Measurements from ENCODE around the gene TRIM9.

TRIM9 gene

DNA sequence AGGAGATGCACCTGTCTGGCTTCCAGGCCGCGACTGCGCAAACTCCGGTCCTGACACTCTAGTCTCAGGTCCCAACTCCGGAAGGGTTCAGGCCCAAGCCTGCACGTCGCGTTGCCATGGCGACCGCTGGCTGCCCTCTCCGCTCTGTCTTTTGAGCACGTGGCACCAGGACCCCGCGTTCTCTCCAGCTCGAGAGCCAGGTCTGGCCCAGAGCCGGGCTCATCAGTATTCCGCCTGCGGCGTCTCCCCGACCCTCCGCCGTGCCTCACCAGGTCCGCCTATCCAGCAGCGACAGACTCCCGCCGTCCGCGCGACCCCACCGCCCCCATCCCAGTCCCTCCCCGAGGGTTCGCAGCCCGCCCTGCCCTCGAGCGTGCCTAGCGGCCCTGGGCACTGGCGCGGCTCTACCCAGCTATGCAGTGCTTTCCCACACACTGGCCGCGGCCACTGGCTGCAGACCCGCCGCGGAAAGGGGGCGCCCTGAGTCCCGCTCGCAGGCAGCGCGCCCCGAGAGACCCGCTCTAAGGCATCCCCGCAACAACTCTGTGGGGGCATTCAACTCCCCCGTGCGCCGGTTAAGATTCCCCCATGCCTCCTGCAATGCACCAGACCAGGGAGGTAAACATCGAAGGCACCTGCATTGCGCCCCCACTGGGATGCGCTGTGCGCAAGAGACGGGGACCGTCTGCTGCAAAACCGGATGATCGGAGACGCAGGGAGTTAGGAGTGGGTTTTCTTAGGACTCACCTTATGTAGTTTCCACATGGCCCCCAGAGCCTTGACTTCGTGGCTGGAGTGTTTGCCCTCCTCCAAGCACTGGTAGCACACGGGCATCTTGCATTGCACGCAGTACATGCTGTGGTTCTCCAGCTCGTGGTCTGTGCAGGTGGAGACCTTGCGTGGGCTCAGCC is 1.3 kb downstream of the TRIM9 start:
- DNase-seq (ENCODE audit: low read depth), result no peak

DNA sequence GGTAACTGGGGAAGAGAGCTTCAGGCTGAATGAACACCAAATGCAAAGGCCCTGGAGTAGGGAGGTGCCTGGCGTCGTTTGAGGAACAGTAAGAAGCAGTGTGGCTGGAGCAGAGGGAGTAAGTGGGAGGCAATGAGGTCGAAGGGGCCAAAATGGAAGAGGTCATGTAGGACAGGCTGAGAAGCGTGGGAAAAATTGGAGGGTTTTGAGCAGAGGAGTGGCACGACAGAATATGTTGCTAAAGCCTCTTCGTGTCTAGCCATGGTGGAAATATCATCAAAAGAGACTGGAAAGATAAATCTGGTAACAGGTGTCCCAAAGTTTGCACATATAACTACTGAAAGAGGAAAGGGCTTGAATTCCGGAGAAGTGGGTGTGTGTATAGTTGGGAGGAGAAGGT is 1.9 kb downstream of the TRIM9 start:
- DNase-seq (ENCODE audit: low read depth), result no peak

GRCh38 chr14:51089278-51089677 is 5.6 kb downstream of the TRIM9 start:
- no peak for DNase-seq (ENCODE audit: low read depth)

GRCh38 chr14:51087031-51087441 is 7.9 kb downstream of the TRIM9 start:
- DNase-seq (ENCODE audit: low read depth), result no peak

- no peak for DNase-seq (ENCODE audit: low read depth)
Measured at GRCh38 chr14:51086044-51086443, 8.9 kb downstream of the TRIM9 start.

DNA sequence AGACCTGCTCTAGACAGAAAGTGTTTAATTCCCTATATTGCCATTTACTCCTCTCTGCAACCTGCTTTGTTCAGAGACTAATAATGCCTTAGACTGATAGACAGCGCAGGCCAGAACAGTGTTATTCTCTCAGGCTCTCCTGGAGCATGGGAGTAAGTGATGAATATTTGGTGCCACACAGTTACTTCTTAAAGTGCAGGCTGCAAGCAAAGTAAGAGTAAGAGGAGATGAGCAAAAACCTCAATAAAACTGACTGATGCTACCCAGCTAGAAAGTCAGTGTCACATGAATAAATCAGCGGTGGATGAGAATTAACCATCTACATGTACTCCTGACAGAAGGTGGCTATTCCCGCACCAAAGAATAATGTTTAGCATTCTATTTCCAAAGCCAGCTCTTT is 9.9 kb downstream of the TRIM9 start:
- DNase-seq (ENCODE audit: low read depth), result no peak

- no peak for DNase-seq (ENCODE audit: low read depth)
Measured at GRCh38 chr14:51084507-51084906, 10.4 kb downstream of the TRIM9 start.

GRCh38 chr14:51082349-51082748 is 12.6 kb downstream of the TRIM9 start:
- no peak for DNase-seq (ENCODE audit: low read depth)

GRCh38 chr14:51081712-51082111 is 13.2 kb downstream of the TRIM9 start:
- no peak for DNase-seq (ENCODE audit: low read depth)

DNA sequence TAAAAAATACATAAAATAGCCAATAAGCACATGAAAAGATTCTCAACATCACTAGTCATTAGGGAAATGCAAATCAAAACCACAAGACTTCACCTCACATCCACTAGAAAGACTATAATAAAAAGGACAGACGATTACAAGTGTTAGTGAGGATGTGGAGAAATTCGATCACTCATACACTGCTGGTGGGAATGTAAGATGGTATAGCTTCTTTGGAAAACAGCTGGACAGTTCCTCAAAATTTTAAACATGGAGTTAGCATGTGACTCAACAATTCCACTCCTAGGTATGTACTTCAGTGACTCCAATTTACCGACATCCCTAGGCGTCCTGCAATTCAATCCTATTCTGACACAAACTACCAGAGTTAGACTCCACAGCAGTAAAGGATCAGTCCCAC is 13.7 kb downstream of the TRIM9 start:
- DNase-seq (ENCODE audit: low read depth), result no peak

- no peak for DNase-seq (ENCODE audit: low read depth)
Measured at GRCh38 chr14:51080645-51081044, 14.3 kb downstream of the TRIM9 start.

- no peak for DNase-seq (ENCODE audit: low read depth)
Measured at GRCh38 chr14:51079489-51079888, 15.4 kb downstream of the TRIM9 start.

DNA sequence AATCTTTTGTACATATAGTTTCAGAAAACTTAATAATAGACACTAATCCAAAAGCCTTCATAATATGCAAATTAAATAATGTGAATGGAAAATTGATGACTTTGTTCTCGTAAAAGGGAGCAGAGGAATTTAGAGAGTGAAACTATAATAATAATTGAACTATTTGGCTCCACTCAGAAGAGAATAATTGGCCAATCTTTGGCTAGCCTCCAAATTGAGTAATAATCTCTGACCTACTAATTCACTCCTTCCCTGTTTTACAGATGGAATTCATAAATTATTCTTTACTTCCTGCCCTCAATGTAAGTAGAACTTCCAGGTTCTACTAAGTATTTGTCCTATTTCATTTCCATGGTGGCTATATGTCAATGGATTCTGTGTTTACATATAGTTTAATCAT is 15.8 kb downstream of the TRIM9 start:
- DNase-seq (ENCODE audit: low read depth), result no peak

GRCh38 chr14:51074701-51075385 is 20.1 kb downstream of the TRIM9 start:
- no peak for DNase-seq (ENCODE audit: low read depth)

DNA sequence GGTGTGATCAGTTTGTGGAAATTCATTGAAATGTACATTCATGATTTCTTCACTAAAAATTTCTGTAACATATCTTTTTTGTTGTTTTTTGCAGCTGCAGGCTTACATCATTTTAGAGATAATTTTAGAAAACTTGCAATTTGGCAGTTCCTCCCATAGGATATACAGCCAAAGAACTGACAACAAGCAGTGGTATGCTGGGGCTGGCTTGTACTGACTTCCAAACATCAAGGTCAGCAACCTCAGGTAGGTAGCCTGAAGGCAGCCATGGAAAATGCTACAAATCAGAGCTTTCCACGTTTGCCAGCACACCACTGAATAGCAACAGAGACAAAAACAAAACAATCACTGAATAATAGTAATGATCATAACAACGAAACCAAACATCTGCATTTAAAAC is 21.2 kb downstream of the TRIM9 start:
- DNase-seq (ENCODE audit: low read depth), result no peak

- DNase-seq (ENCODE audit: low read depth), result no peak
Measured at GRCh38 chr14:51072976-51073375, 21.9 kb downstream of the TRIM9 start.

DNA sequence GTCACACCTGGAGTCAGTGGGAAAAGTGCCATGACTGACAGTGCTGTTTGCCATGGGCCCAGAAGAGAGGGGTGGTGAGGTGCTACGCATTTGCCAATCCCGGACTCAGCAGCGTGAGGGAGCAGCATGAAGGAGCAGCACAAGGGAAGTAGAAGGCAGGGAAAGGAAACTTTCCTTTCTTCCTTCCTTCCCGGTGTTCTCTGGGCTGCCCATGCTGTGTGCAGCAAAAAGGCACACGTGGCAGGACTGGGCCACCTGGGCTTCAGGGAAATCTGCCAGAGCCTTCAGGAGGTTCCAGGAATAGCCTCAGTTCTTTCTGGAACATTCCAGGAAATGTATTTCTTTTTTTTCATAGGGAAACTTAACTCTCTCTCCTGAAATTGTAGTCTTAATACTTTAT is 23.0 kb downstream of the TRIM9 start:
- DNase-seq (ENCODE audit: low read depth), result no peak

GRCh38 chr14:51070726-51071125 is 24.2 kb downstream of the TRIM9 start:
- DNase-seq (ENCODE audit: low read depth), result no peak

DNA sequence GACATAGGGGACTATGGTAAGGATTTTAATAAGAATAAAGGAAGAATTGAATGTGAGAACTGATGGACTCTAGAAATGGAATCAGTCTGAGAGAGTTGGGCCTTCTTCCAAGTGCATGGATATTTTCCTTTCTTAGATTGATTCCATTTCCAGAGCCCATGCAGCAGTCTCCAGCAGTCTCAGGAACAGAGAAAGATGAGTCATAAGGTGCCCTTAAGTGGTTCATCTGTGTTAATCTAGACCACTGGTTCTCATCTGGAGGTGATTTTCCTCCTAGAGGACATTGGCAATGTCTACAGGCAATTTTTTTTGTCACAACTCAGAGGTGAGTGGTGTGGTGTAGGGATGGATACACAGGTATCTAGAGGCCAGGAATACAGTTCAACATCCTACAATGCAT is 25.9 kb downstream of the TRIM9 start:
- no peak for DNase-seq (ENCODE audit: low read depth)

- DNase-seq (ENCODE audit: low read depth), result no peak
Measured at GRCh38 chr14:51068268-51068667, 26.6 kb downstream of the TRIM9 start.

DNA sequence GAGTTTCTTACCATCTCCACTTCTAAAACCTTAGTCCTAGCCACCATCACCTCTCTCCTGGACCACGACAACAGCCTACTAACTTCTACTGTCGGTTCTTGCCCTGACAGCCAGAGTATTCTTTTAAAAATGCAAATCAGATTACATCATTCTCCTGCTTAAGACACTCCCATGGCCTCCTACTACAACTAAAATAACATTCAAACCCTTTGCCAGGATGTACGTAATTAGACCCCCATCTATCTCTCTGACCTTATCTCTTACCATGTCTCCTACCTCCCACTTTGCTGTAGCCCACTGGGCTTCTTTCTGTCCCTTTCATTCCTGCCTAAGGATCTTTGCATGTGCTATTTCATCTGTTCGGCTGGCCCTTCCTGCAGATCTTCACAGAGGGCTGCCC is 27.6 kb downstream of the TRIM9 start:
- no peak for DNase-seq (ENCODE audit: low read depth)

DNA sequence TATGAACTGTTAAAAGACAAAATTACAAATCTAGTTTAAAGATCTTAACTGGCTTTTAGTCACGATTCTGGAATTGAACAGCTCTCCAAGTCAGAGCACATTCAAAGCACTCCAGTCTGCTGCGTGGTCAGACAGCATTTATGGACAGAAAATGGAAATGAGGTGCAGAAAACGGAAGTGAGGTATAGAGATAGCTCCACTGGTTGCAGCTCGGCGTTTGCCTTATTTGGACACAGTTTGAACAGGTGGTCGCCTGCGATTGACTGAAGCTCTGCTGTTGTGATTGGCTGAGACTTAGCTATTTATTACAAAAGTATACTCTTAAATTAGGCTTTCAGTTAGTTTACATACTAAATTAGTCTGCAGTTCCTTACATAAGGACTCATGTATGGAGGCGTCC is 28.3 kb downstream of the TRIM9 start:
- no peak for DNase-seq (ENCODE audit: low read depth)

DNA sequence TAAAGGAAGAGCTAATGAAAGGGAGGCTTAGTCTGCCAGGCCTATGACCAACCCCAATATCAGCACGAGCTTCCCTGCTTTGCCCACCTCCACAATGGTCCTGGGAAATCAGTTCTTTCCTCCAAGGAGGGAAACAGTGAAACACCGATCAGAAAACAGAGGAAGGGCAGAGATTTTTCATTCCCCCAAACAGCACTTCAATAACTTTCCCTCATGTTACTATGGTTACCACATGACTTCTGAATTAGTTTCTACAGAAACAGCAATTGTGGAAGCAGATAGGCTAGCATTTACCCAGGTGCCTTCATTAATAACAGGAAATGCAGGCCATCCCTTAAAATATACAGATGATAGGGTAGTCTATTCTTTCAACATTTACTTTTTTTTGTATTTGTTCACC is 35.9 kb downstream of the TRIM9 start:
- no peak for DNase-seq (ENCODE audit: low read depth)

GRCh38 chr14:51058382-51058781 is 36.5 kb downstream of the TRIM9 start:
- no peak for DNase-seq (ENCODE audit: low read depth)
